ENCODE data around the gene STING1. TPM values are rescaled to one million over a fixed set of nuclear protein-coding genes. Genes with fewer than 3 reads are reported as not detected.
"Not testable (repeated sequence)": the region's sequence is repeated elsewhere in the genome, so short reads cannot be mapped to it uniquely, and the experiment has no call there.

STING1 gene
- total and polyA plus RNA-seq, 2 of the 8 experiments (the other 6 are each of a cell fraction or from before 2014, with no cell fraction given) = 0.26 to 0.47 TPM

GRCh38 chr5:139503036-139503817 is 20.7 kb upstream of the STING1 start:
- not testable (repeated sequence) for H4K91ac ChIP-seq (replicated peaks; ENCODE audit: insufficient read length, low read length); H3K79me1 ChIP-seq (ENCODE audit: low read depth, low read length); H3K14ac ChIP-seq (ENCODE audit: insufficient read length); H3K18ac ChIP-seq (ENCODE audit: extremely low read depth, low read length); H2BK12ac ChIP-seq (ENCODE audit: low read depth, low read length); H3K56ac ChIP-seq (replicated peaks; ENCODE audit: insufficient read length, low read depth, low read length); H3K9me3 ChIP-seq (ENCODE audit: insufficient read depth in 2 of 2, low read depth in 1 of 2, low read length in 1 of 2); H2BK15ac ChIP-seq (ENCODE audit: low read length); H3K4ac ChIP-seq (replicated peaks; ENCODE audit: insufficient read length, low read depth, low read length); H2BK20ac ChIP-seq (ENCODE audit: low read length); H2AK5ac ChIP-seq (ENCODE audit: low read depth, low read length); H3K79me2 ChIP-seq (ENCODE audit: control insufficient read depth in 1 of 2, insufficient read depth in 2 of 2, low read length in 2 of 2); H3K36me3 ChIP-seq (ENCODE audit: control insufficient read depth in 2 of 4, insufficient read depth in 4 of 4, low read length in 3 of 4); H3K27me3 ChIP-seq (replicated peaks in 1 of 4; ENCODE audit: control insufficient read depth in 3 of 4, extremely low read depth in 1 of 4, insufficient read depth in 3 of 4, low read length in 3 of 4); H2BK5ac ChIP-seq (ENCODE audit: low read depth, low read length); H2BK120ac ChIP-seq (replicated peaks; ENCODE audit: low read depth, low read length); H3K27ac ChIP-seq (ENCODE audit: low read depth, low read length); H4K8ac ChIP-seq (ENCODE audit: extremely low read depth, insufficient read depth, low read length); H3K23me2 ChIP-seq (ENCODE audit: low read depth, low read length); H3K23ac ChIP-seq (ENCODE audit: insufficient read length); H4K5ac ChIP-seq (ENCODE audit: insufficient read length, low read depth, low read length); DNase-seq (ENCODE audit: low read depth in 1 of 2, low spot score in 2 of 2); H3K9ac ChIP-seq (replicated peaks in 1 of 4; ENCODE audit: extremely low read depth in 1 of 4, low read depth in 3 of 4, low read length in 3 of 4); H4K20me1 ChIP-seq (replicated peaks in 1 of 2; ENCODE audit: control insufficient read depth in 1 of 2, insufficient read depth in 2 of 2, low read length in 2 of 2); FAIRE-seq
- H2AFZ ChIP-seq (ENCODE audit: low read length) = 0 out of 2 replicates have a peak overlapping the region, but pooled peaks have one; percentile 98
- H3K4me1 ChIP-seq (replicated peaks in 1 of 4; ENCODE audit: control insufficient read depth in 3 of 4, insufficient read depth in 4 of 4, low read length in 3 of 4) = peaks cover 0 to 10% (median 3%) of the 10 kb centered on the region in 4 experiments; a peak in 4 of 7 replicates
- peak; percentile 33; the same call in 1 of the 2 replicates for TF ChIP-seq TBP (IDR thresholded peaks at IDR 0.05; ENCODE audit: low read depth, low read length)
- peak overlapping the region in 2 of 4 experiments; percentile 21 to 47; a peak in 2 of 8 replicates for H3K4me3 ChIP-seq (ENCODE audit: extremely low read depth in 1 of 4, insufficient read depth in 2 of 4, low read depth in 3 of 4, low read length in 4 of 4)
- ChIA-PET CTCF (ENCODE audit: partially characterized antibody) (interaction anchor here (2.1 to 12.9 kb wide), 4 partner anchors 11 to 101 kb away, joined by 6 to 122 read pairs (median 30); partner anchors contain the start of gene STING1), POLR2A (ENCODE audit: partially characterized antibody) (interaction anchor here (0.8 to 2.1 kb wide), 5 partner anchors 8 to 79 kb away, joined by 3 to 6 read pairs (median 6); partner anchors contain the start of gene DNAJC18)
- WGBS, 2 experiments (ENCODE audit: extremely low coverage in 1 of 2, insufficient coverage in 1 of 2, insufficient read length in 1 of 2, insufficient replicate concordance in 2 of 2, low coverage in 1 of 2, low lambda C conversion rate in 2 of 2, missing lambda C conversion rate in 1 of 2) = 93% methylated on average over 15 of the region's 15 CpGs; no CpG with 5 or more reads in 1 of the 2 experiments
- peak overlapping the region; percentile 54 to 57; a peak in 2 of 4 replicates for H3K4me2 ChIP-seq (ENCODE audit: insufficient read depth in 1 of 2, low read depth in 2 of 2, low read length in 2 of 2)
